Measurements from ENCODE around the gene GJC1. TPM values are rescaled to one million over a fixed set of nuclear protein-coding genes. Genes with fewer than 3 reads are reported as not detected.

The GJC1 gene
- total RNA-seq, 2 donors from 2014 or later, result 25.8 to 41.8 TPM

GRCh38 chr17:44778656-44779210, 51.4 kb downstream of the GJC1 start:
- H3K27me3 ChIP-seq, result no peaks in the 10 kb centered on the region
- H3K4me3 ChIP-seq, result peak overlapping the region in 1 of 2 donors; percentile 45
- H3K36me3 ChIP-seq, result no peaks in the 10 kb centered on the region
- no peaks in the 10 kb centered on the region for H3K9me3 ChIP-seq
- no peak for TF ChIP-seq CTCF (IDR thresholded peaks at IDR 0.05)
- DNase-seq (ENCODE audit: low spot score), result no peak
- peaks cover 0 to 62% of the 10 kb centered on the region in 2 donors for H3K4me1 ChIP-seq
- peak overlapping the region; percentile 84 to 85 for H3K27ac ChIP-seq

- DNase-seq (ENCODE audit: low spot score), result no peak
- Histone ChIP-seq H3K27me3 (no peaks in the 10 kb centered on the region), H3K27ac (no peak overlapping the region), H3K4me3 (no peak overlapping the region), H3K4me1 (peaks cover 0 to 52% of the 10 kb centered on the region in 2 donors), H3K36me3 (no peaks in the 10 kb centered on the region), H3K9me3 (no peaks in the 10 kb centered on the region)
- no peak for TF ChIP-seq CTCF (IDR thresholded peaks at IDR 0.05)
Observed at GRCh38 chr17:44777394-44778348, 52.4 kb downstream of the GJC1 start.

- TF ChIP-seq CTCF (IDR thresholded peaks at IDR 0.05), result no peak
- no peak overlapping the region for H3K4me3 ChIP-seq
- no peaks in the 10 kb centered on the region for H3K9me3 ChIP-seq
- no peaks in the 10 kb centered on the region for H3K36me3 ChIP-seq
- no peak overlapping the region for H3K27ac ChIP-seq
- no peak for DNase-seq (ENCODE audit: low spot score)
- no peaks in the 10 kb centered on the region for H3K27me3 ChIP-seq
- H3K4me1 ChIP-seq, result peaks cover 0 to 44% of the 10 kb centered on the region in 2 donors
Observed at GRCh38 chr17:44776628-44777393, 53.3 kb downstream of the GJC1 start.

- Histone ChIP-seq H3K9me3 (no peaks in the 10 kb centered on the region), H3K4me3 (peak overlapping the region; percentile 35 to 57), H3K27me3 (no peaks in the 10 kb centered on the region), H3K27ac (peak overlapping the region; percentile 35 to 48), H3K4me1 (peaks cover 0 to 36% of the 10 kb centered on the region in 2 donors), H3K36me3 (no peaks in the 10 kb centered on the region)
- DNase-seq (ENCODE audit: low spot score), result no peak
- TF ChIP-seq CTCF (IDR thresholded peaks at IDR 0.05), result no peak
Observed at GRCh38 chr17:44775838-44776621, 54.1 kb downstream of the GJC1 start.

Measured in right atrium auricular region (tissue), 2 donors.